HG02970 (cell line): ENCODE data around the gene C10orf105.

ENCODE experiments used
- ATAC-seq: cut with Tn5 transposase; IDR thresholded peaks from one replicate; pipeline ENCODE4 v1.9.1; 2021; ENCODE audit warnings: mild to moderate bottlenecking, moderate library complexity, moderate number of reproducible peaks; ENCODE audit not compliant: unreplicated experiment, low FRiP score

C10orf105 gene

GRCh38 chr10:71704816-71705215 lies 14.8 kb downstream of the C10orf105 start:
- ATAC-seq: no peak

GRCh38 chr10:71703577-71703976 lies 16.0 kb downstream of the C10orf105 start:
- no peak for ATAC-seq

DNA sequence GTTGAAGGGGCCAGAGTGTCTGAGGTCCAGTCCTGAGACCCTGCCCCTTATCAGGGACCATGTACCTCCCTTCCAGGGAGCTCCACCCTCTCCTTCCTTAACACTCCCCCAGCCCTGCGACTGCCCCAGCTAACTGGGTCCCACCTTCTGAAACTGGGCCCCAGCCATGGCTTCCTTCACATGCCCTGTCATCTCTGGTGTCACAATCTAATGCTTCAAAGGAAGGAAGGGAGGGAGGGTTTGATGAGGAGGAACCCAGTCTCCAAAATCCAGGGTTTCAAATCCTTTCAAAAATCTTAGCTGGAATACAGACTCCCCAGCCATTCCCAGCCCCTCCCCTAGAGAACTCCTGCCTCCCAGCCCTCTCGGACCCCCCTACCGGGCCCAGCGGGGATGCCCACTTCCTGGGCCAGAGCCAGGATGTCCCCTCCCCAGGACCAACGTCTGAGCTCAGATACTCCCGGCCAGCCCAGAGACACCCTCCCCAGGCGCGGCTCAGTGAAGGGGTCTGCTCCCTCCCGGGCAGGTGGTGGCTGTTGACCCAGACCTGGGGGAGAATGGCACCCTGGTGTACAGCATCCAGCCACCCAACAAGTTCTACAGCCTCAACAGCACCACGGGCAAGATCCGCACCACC lies 18.0 kb downstream of the C10orf105 start:
- no peak for ATAC-seq

DNA sequence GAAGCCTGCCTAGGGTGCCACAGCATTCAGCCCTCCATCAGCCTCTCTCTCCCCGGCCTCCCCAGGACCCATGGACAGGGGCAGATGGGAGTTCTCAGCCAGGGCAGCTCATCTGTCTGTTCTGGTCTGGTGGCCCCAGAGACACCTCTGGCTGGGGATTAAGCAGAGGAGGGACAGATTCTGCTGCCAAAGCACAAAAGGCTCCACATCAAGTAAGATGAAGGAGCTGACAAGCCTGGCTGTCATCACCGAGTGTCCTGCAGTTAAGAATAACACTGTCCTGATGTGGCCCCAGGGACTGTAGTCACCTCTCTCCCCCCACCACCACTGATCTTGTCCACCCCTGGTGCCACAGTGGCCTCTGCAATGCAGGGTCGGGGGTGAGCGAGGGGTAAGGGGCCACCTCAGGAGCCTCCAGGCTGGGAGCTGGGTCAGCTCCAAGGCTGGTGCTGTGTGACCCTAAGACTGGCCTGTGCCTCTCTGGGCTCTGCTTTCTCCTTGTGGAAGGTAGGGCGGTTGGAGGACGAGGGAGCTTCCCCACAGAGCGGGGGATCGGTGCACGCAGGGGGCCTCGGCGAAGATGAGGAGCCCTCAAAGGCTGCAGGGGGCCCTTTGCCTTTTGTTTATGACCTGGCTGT lies 18.7 kb downstream of the C10orf105 start:
- no peak for ATAC-seq

DNA sequence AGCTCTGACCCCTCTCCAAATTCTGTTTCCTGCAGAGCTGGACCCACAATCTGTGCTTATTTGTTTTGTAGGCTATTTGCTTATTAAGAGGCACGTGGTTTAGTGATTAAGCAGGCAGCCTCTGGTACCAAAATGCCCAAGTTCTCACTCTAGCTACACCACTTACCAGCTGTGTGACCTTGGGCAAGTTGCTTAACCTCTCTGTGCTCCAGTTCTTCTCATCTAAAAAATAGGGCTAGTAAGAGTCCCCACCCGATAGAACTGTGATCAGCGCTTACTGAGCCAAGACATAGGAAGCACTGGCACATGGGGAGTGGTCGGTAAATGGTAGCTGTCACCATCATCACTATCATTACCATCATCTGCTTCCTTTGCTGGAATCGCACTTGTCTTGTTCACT lies 20.8 kb downstream of the C10orf105 start:
- ATAC-seq: no peak

DNA sequence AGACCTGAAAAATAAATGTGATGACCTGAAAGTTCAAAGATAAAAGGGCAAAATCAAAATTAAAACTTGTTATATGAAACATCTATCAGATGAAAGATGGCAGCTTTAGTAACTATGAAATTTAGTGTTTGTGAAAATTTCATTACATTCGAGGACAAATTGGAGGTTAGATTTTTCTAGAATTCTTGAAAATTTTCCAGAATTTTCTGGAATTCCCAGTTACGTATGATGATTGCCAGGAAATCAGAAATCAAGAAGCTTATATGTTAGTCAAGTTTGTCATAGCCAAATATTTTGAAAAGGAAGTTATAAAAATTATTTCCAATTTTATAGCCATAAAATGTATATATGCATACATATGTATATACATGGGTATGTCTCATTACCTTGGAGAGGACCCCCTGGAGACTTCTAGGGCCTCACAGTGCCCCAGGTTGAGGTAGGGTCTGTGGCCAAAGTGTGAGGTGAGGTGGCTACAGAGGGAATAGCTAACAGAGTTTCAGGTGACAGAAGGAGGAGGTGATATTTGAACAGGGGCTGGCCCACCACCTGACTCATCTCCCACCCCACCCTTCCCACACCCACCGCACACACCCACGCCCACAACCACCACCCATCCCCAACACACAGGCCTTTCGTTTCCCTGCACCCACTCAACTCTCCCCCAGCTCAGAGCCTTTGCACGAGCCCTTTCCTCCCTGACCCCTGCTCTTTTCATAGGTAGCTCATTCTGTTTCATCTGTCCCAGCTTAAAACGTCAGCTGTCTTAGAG lies 21.5 kb downstream of the C10orf105 start:
- no peak for ATAC-seq

GRCh38 chr10:71696628-71697326 lies 22.8 kb downstream of the C10orf105 start:
- no peak for ATAC-seq

DNA sequence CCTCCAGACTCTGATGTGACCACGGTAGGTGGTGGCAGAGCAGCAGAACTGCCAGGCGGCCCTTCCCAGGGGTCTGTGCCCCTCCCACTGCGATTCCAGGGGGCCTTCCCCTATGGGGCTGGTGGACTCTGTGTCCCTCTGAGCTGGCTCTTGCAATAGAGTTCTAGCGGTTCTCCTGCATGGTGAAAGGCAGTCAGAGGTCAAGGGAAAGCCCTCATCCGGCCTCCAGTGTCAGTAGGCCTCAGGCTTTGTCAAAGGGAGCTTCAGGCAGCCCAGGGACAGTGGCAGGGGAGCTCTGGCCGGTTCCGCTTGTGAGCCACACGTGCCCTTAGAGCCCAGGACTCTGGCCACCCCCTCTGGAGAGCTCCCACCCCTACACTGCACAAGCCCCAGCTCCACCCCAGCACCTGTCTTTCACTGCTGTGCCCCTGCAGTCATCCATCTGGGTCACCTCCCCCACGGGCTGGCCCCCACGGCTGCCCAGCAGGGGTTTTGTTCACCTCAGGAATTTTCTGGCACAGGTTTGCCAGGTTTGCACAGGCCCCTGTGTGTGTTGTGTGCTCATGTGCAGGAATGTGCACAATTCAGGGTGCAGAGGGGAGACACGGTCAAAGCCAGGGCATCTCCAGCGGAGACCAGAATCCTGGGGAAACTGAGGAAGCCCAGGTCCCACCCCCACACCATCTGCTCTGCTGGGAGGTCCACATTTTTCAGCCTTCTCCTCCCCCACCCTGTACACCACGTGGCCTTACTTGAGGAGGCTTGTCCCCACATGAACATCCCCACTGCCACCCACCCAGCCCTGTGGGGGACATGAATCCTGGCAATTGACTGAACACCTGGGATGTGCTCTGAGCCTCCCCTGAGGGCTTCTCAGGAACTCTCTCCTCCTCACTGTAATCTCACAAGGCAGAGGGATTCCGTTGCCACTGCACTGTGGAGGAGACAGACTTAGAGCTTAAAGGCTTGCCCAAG lies 23.8 kb downstream of the C10orf105 start:
- ATAC-seq: no peak

- ATAC-seq: peak; percentile 64
These were observed 25.0 kb downstream of the C10orf105 start for GRCh38 chr10:71694567-71694968.

DNA sequence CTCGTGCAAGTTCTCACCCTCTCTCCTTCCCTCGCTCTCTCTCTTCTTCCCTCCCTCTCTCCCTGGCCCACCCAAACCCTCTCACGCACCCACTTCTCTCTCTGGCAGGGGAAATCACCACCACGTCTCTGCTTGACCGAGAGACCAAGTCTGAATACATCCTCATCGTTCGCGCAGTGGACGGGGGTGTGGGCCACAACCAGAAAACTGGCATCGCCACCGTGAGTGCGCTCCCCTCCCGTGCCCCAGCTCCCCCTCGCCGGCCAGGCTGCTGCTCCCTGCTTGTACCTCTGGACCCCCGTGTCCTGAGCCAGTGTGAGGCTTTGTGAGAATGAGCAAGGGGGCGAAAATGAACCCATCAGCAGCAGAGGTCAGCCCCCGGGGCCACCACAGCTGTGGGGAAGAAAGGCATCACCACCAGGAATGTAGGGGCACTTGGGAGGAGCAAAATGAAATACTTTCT lies 25.5 kb downstream of the C10orf105 start:
- ATAC-seq: no peak

- no peak for ATAC-seq
These were observed 26.2 kb downstream of the C10orf105 start for GRCh38 chr10:71693377-71693776.

- ATAC-seq: no peak
These were observed 26.8 kb downstream of the C10orf105 start for GRCh38 chr10:71692598-71693306.

- ATAC-seq: no peak
These were observed 28.2 kb downstream of the C10orf105 start for GRCh38 chr10:71691405-71691804.

GRCh38 chr10:71690094-71690720 lies 29.4 kb downstream of the C10orf105 start:
- ATAC-seq: no peak

- ATAC-seq: no peak
These were observed 31.3 kb downstream of the C10orf105 start for GRCh38 chr10:71688256-71688655.

DNA sequence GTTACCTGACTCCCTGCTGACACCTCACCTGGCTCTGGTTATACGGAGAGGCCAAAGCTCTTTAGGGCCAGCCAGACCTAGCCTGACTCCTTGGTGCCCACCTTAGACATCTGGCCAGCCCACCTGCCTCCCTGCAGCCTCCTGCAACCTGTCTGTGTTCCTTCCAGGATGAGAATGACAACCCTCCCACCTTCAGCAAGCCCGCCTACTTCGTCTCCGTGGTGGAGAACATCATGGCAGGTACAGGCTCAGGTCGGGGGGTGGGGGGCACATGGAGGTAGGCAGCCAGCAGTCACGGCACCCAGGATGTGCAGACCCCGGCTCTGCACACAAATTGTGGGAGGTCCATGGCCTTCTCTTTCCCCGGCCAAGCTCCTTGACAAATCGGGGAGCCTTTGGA lies 32.1 kb downstream of the C10orf105 start:
- ATAC-seq: no peak

DNA sequence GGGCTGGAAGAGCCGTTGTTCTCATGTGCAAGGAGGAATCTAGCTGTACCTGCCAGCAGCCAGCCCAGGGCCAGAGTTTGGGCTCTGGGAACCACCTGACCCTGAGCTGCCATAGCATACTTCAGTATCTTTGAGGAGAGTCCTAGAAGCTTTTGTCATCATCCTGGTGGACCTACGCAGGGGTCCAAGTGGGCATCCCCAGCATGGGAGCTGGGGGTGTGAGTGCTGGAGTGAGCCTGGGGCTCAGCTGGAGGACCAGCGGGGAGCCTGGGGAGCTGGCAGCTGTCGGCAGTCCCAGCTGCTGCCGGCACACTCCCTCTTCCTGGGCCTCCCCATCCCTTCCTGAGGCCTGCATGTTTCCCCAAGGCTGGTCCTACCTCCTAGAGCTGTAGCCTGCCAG lies 32.5 kb downstream of the C10orf105 start:
- ATAC-seq: no peak

- no peak for ATAC-seq
These were observed 33.9 kb downstream of the C10orf105 start for GRCh38 chr10:71685554-71686232.
